HepG2 (cell line): ENCODE measurements around the gene MTA1. TPM values are rescaled to one million over a fixed set of nuclear protein-coding genes. Genes with fewer than 3 reads are reported as not detected.

Source experiments
- ATF5 ChIP-seq: sonication (generic); formaldehyde crosslinking; IDR thresholded peaks from 2 replicates; pipeline ENCODE4 v1.4.0; 2020; ENCODE audit warnings: mild to moderate bottlenecking, low read depth, missing genetic modification reagents
- CSRNP1 ChIP-seq: sonication (generic); formaldehyde crosslinking; IDR thresholded peaks from 2 replicates; pipeline ENCODE4 v1.8.1; 2023; ENCODE audit warnings: mild to moderate bottlenecking, missing genetic modification reagents
- FOXK2 ChIP-seq: fragments of 450-650 bp; IDR thresholded peaks from 2 replicates; pipeline ENCODE4 v1.6.1; 2016
- GLMP ChIP-seq: sonication (generic); formaldehyde crosslinking; IDR thresholded peaks from 2 replicates; pipeline ENCODE4 v1.9.0; 2021; ENCODE audit warnings: missing genetic modification reagents, mild to moderate bottlenecking, borderline replicate concordance
- HIC2 ChIP-seq: sonication (generic); formaldehyde crosslinking; IDR thresholded peaks from 2 replicates; pipeline ENCODE4 v1.9.0; 2022; ENCODE audit warnings: low read depth, missing genetic modification reagents
- IRF9 ChIP-seq: sonication (generic); formaldehyde crosslinking; IDR thresholded peaks from 2 replicates; pipeline ENCODE4 v1.8.0; 2022; ENCODE audit warnings: missing genetic modification reagents, mild to moderate bottlenecking, borderline replicate concordance
- JDP2 ChIP-seq: sonication (generic); formaldehyde crosslinking; IDR thresholded peaks from 2 replicates; pipeline ENCODE4 v1.8.1; 2022; ENCODE audit warnings: missing genetic modification reagents, borderline replicate concordance
- KDM5B ChIP-seq: sonication (generic); formaldehyde crosslinking; IDR thresholded peaks from 2 replicates; pipeline ENCODE4 v1.4.0; 2020; ENCODE audit warnings: missing genetic modification reagents, mild to moderate bottlenecking, borderline replicate concordance
- LBX2 ChIP-seq: sonication (generic); formaldehyde crosslinking; IDR thresholded peaks from 2 replicates; pipeline ENCODE4 v1.5.0; 2020; ENCODE audit warnings: missing genetic modification reagents, mild to moderate bottlenecking, borderline replicate concordance
- MED8 ChIP-seq: sonication (generic); formaldehyde crosslinking; IDR thresholded peaks from 2 replicates; pipeline ENCODE4 v1.8.1; 2023; ENCODE audit warnings: mild to moderate bottlenecking, missing genetic modification reagents; ENCODE audit not compliant: insufficient replicate concordance
- SMAD3 ChIP-seq: sonication (generic); formaldehyde crosslinking; IDR thresholded peaks from 2 replicates; pipeline ENCODE4 v1.4.0; 2020; ENCODE audit warnings: missing genetic modification reagents
- YEATS4 ChIP-seq: sonication (generic); formaldehyde crosslinking; IDR thresholded peaks from 2 replicates; pipeline ENCODE4 v1.4.0; 2020; ENCODE audit warnings: missing genetic modification reagents, borderline replicate concordance
- ZNF235 ChIP-seq: sonication (generic); formaldehyde crosslinking; IDR thresholded peaks from 2 replicates; pipeline ENCODE4 v1.8.1; 2023; ENCODE audit warnings: mild to moderate bottlenecking, missing genetic modification reagents, borderline replicate concordance
- ZNF501 ChIP-seq: sonication (generic); formaldehyde crosslinking; IDR thresholded peaks from 2 replicates; pipeline ENCODE4 v1.5.1; 2020; ENCODE audit warnings: mild to moderate bottlenecking, moderate library complexity, missing genetic modification reagents
- ZNF614 ChIP-seq: IDR thresholded peaks from 2 replicates; pipeline ENCODE4 v1.6.1; 2018; ENCODE audit warnings: missing biosample characterization, missing genetic modification reagents, inconsistent platforms, borderline replicate concordance
- ZNF703 ChIP-seq: sonication (generic); formaldehyde crosslinking; IDR thresholded peaks from 2 replicates; pipeline ENCODE4 v1.5.1; 2020; ENCODE audit warnings: missing genetic modification reagents, mild to moderate bottlenecking, moderate library complexity, borderline replicate concordance
- ZNF792 ChIP-seq: IDR thresholded peaks from 2 replicates; pipeline ENCODE4 v1.6.1; 2016
- polyA plus RNA-seq, 8 experiments: library from polyadenylated mRNA; depleted of rRNA in 3 of 8; stranded (reverse) in 7 of 8; unstranded in 1 of 8; fragments of >200 nt; fragmentation: Illumina TruSeq in 4 of 8; extraction: Trizol in 4 of 8; gene quantifications; 2 replicates each; pipeline versions ENCODE4 v1.2.1 to v1.2.3, GENCODE V29; 2011 to 2016; ENCODE audit warnings: low read depth in 4 of 8, missing spikeins in 1 of 8, mixed read lengths in 1 of 8; ENCODE audit not compliant: insufficient read depth in 1 of 8
- total RNA-seq, 5 experiments: library from RNA; depleted of rRNA; stranded (reverse); fragments of >200 nt; fragmentation: Illumina TruSeq; extraction: Trizol; gene quantifications; 2 replicates each; pipeline ENCODE4 v1.2.3, GENCODE V29; 2016; ENCODE audit warnings: low read depth in 1 of 5

MTA1 gene
- total and polyA plus RNA-seq, 2 of the 13 experiments (the other 11 are each of a cell fraction or from before 2014, with no cell fraction given): 35.2 to 85.8 TPM

GRCh38 chr14:105490572-105491365 is 71.1 kb downstream of the MTA1 start, which contains the start of gene TEDC1 (continued):
- no peak for TF ChIP-seq ZNF703 (CRISPR knock-in tag)
- TF ChIP-seq IRF9 (CRISPR knock-in tag): peak; percentile 54; the same call in 1 of the 2 replicates
- no peak for TF ChIP-seq ZNF614
- no peak for TF ChIP-seq ATF5 (CRISPR knock-in tag)
- no peak; the same call in 1 of the 2 replicates for TF ChIP-seq JDP2 (CRISPR knock-in tag)
- TF ChIP-seq GLMP (CRISPR knock-in tag): no peak
- peak; percentile 64 for TF ChIP-seq MED8 (CRISPR knock-in tag)
- 0 out of 2 replicates have a peak, but pooled peaks have one; percentile 16 for TF ChIP-seq ZNF792 (CRISPR knock-in tag)
- TF ChIP-seq ZNF501 (CRISPR knock-in tag): peak; percentile 84
- TF ChIP-seq FOXK2: peak; percentile 95
- TF ChIP-seq KDM5B (CRISPR knock-in tag): peak; percentile 65; the same call in 1 of the 2 replicates
- TF ChIP-seq LBX2: 0 out of 2 replicates have a peak, but pooled peaks have one; percentile 2
- peak; percentile 91; the same call in 1 of the 2 replicates for TF ChIP-seq ZNF235 (CRISPR knock-in tag)
- no peak for TF ChIP-seq HIC2 (CRISPR knock-in tag)
- TF ChIP-seq CSRNP1 (CRISPR knock-in tag): peak; percentile 95
- TF ChIP-seq YEATS4 (CRISPR knock-in tag): peak; percentile 71
- peak; percentile 86 for TF ChIP-seq SMAD3 (CRISPR knock-in tag)
